GM12878 (cell line): ENCODE results near the gene LYPD6. TPM values are rescaled to one million over a fixed set of nuclear protein-coding genes. Genes with fewer than 3 reads are reported as not detected.

Source experiments
- ATAC-seq: fragments of 200-7000 bp; cut with Tn5 transposase; 3 replicates; pipeline ENCODE4 v1.9.1; 2020; ENCODE audit warnings: mild to moderate bottlenecking, moderate library complexity
- BruUV-seq: library from RNA; stranded (reverse); fragments of 400-500 nt; replicated peaks from 2 replicates; lab custom pipeline; 2021; lab: Mats Ljungman, UMichigan
- CTCF ChIA-PET: fragments of 300-600 bp; sonication (Branson Sonifier 250); formaldehyde crosslinking; extraction: SDS; loops from one replicate; lab custom pipeline; 2021; ENCODE audit warnings: inconsistent platforms; lab: Yijun Ruan, JAX
- POLR2A ChIA-PET: fragments of 350-600 bp; formaldehyde crosslinking; extraction: SDS; loops from one replicate; lab custom pipeline; 2021; ENCODE audit warnings: inconsistent platforms; lab: Charles Lee
- RAD21 ChIA-PET: fragments of 300-600 bp; sonication (Branson Sonifier 250); formaldehyde crosslinking; loops from one replicate; lab custom pipeline; 2023; ENCODE audit warnings: antibody characterized with exemption; ENCODE audit not compliant: unreplicated experiment; lab: Charles Lee
- SMC1A ChIA-PET: fragments of 300-600 bp; sonication (Branson Sonifier 250); formaldehyde crosslinking; loops from one replicate; lab custom pipeline; 2023; ENCODE audit not compliant: unreplicated experiment, uncharacterized antibody; lab: Charles Lee
- DNase-seq: peaks from one replicate; pipeline ENCODE4 v3.0.0-alpha.2; 2011; ENCODE audit warnings: low read depth, low spot score
- FAIRE-seq: peaks from 3 replicates; lab custom pipeline; 2011; peaks lifted over from hg19 to GRCh38; lab: Jason Lieb, UNC
- H2AFZ ChIP-seq: 2 replicates; pipeline ENCODE4 v1.6.0; 2011; ENCODE audit warnings: low read depth, low read length, control low read depth; ENCODE audit not compliant: control insufficient read depth
- H3K27ac ChIP-seq: 2 replicates; pipeline ENCODE4 v1.5.1; 2011; ENCODE audit warnings: control low read depth; ENCODE audit not compliant: control insufficient read depth, insufficient read depth
- H3K27me3 ChIP-seq, 2 experiments: replicated peaks in 1 of 2; 2 replicates each; pipeline versions ENCODE4 v1.6.0 to v1.6.1; 2011; ENCODE audit warnings: low read length in 1 of 2; ENCODE audit not compliant: control insufficient read depth in 2 of 2, insufficient read depth in 2 of 2
- H3K36me3 ChIP-seq, 2 experiments: 2 replicates each; pipeline ENCODE4 v1.5.1; 2011; ENCODE audit warnings: low read length in 1 of 2; ENCODE audit not compliant: control insufficient read depth in 2 of 2, insufficient read depth in 2 of 2
- H3K4me1 ChIP-seq: 2 replicates; pipeline ENCODE4 v1.6.1; 2011; ENCODE audit warnings: mild to moderate bottlenecking, low read length, moderate library complexity, mixed read lengths; ENCODE audit not compliant: control insufficient read depth, insufficient read depth
- H3K4me2 ChIP-seq: 2 replicates; pipeline ENCODE4 v1.6.0; 2011; ENCODE audit warnings: control low read depth; ENCODE audit not compliant: control insufficient read depth, insufficient read depth
- H3K4me3 ChIP-seq: fragments of 200-600 bp; sonication (generic); 2 replicates; pipeline ENCODE4 v1.5.1; 2016
- H3K79me2 ChIP-seq: 2 replicates; pipeline ENCODE4 v1.6.0; 2011; ENCODE audit warnings: low read length; ENCODE audit not compliant: control insufficient read depth, insufficient read depth
- H3K9ac ChIP-seq: 2 replicates; pipeline ENCODE4 v1.8.0; 2011; ENCODE audit warnings: low read length, control low read depth, mixed read lengths; ENCODE audit not compliant: control insufficient read depth, insufficient read depth
- H3K9me3 ChIP-seq: replicated peaks from 3 replicates; pipeline ENCODE4 v1.5.1; 2011; ENCODE audit warnings: mild to moderate bottlenecking, low read length; ENCODE audit not compliant: control insufficient read depth, insufficient read depth
- H4K20me1 ChIP-seq: 2 replicates; pipeline ENCODE4 v1.6.0; 2011; ENCODE audit not compliant: control insufficient read depth, insufficient read depth
- FOXM1 ChIP-seq: IDR thresholded peaks from 2 replicates; pipeline ENCODE4 v1.6.1; 2012; ENCODE audit warnings: low read depth, mild to moderate bottlenecking, inconsistent platforms, low read length, moderate library complexity
- GABPA ChIP-seq: IDR thresholded peaks from 2 replicates; pipeline ENCODE4 v1.6.1; 2014; ENCODE audit warnings: antibody characterized with exemption, low read depth, mild to moderate bottlenecking, inconsistent platforms
- HDGF ChIP-seq: fragments of 450-650 bp; IDR thresholded peaks from 2 replicates; pipeline ENCODE4 v1.6.1; 2016; ENCODE audit warnings: antibody characterized with exemption
- NR2C1 ChIP-seq: fragments of 450-650 bp; IDR thresholded peaks from 2 replicates; pipeline ENCODE4 v1.6.1; 2017; ENCODE audit warnings: antibody characterized with exemption, mild to moderate bottlenecking, moderate library complexity
- RAD51 ChIP-seq: fragments of 450-650 bp; IDR thresholded peaks from 2 replicates; pipeline ENCODE4 v1.6.1; 2016; ENCODE audit warnings: moderate library complexity, mild to moderate bottlenecking, inconsistent platforms
- RUNX3 ChIP-seq: IDR thresholded peaks from 2 replicates; pipeline ENCODE4 v1.6.1; 2012; ENCODE audit warnings: low read length, inconsistent platforms
- ZNF384 ChIP-seq: IDR thresholded peaks from 2 replicates; pipeline ENCODE4 v1.6.1; 2012; ENCODE audit warnings: low read depth, mild to moderate bottlenecking, low read length, improper control_type of control experiment, borderline replicate concordance
- WGBS: methylation state at CpG from one replicate; pipeline ENCODE4 v1.1.6; 2016; ENCODE audit warnings: low lambda C conversion rate; ENCODE audit not compliant: insufficient replicate concordance, insufficient coverage; ENCODE audit errors: missing lambda C conversion rate; 5-methylcytosine and 5-hydroxymethylcytosine counted together
- in situ Hi-C: fragments of 300-500 bp; cut with MboI; formaldehyde crosslinking; loops from 9 replicates; pipeline ENCODE4 v1.14.3; 2018; ENCODE audit warnings: mixed read lengths
- intact Hi-C: fragments of 100-400 bp; cut with micrococcal nuclease; formaldehyde crosslinking; loops from one replicate; pipeline ENCODE4 v1.14.2; 2022; ENCODE audit not compliant: unreplicated experiment
- polyA plus RNA-seq, 11 experiments: library from polyadenylated mRNA; depleted of rRNA in 4 of 11; unstranded in 6 of 11; stranded (reverse) in 5 of 11; fragments of >200 nt; fragmentation: Nextera tagmentation in 4 of 11; fragmentation: Illumina TruSeq in 1 of 11; extraction: Ambion mirVana in 4 of 11; extraction: Trizol in 1 of 11; gene quantifications; 1 replicate in 1 of 11; 2 replicates in 10 of 11; pipeline versions ENCODE4 v1.2.1 to v1.2.3, GENCODE V29; 2011 to 2016; ENCODE audit warnings: inconsistent platforms in 2 of 11, missing spikeins in 2 of 11, low read depth in 1 of 11
- total RNA-seq, 4 experiments: library from RNA; depleted of rRNA in 3 of 4; stranded (reverse); fragments of >200 nt in 3 of 4; fragmentation: Illumina TruSeq in 1 of 4; extraction: Trizol in 1 of 4; gene quantifications; 2 replicates each; pipeline versions ENCODE4 v1.2.1 to v1.2.3, GENCODE V29; 2013 to 2021
- TF ChIP-seq, protein P1 (sequence below): fragments of 450-650 bp; IDR thresholded peaks from 2 replicates; pipeline ENCODE4 v1.6.1; 2016; ENCODE audit warnings: mild to moderate bottlenecking, moderate library complexity, borderline replicate concordance

LYPD6 gene
- total and polyA plus RNA-seq, 10 of the 15 experiments (the other 5 are each of a cell fraction or from before 2014, with no cell fraction given), result not detected

GRCh38 chr2:149344105-149344504 is 13.7 kb downstream of the LYPD6 start:
- no peak overlapping the region for H3K4me3 ChIP-seq
- no peak for FAIRE-seq
- no peaks in the 10 kb centered on the region for H3K9me3 ChIP-seq
- no peak for ATAC-seq
- TF ChIP-seq, protein P1, sequence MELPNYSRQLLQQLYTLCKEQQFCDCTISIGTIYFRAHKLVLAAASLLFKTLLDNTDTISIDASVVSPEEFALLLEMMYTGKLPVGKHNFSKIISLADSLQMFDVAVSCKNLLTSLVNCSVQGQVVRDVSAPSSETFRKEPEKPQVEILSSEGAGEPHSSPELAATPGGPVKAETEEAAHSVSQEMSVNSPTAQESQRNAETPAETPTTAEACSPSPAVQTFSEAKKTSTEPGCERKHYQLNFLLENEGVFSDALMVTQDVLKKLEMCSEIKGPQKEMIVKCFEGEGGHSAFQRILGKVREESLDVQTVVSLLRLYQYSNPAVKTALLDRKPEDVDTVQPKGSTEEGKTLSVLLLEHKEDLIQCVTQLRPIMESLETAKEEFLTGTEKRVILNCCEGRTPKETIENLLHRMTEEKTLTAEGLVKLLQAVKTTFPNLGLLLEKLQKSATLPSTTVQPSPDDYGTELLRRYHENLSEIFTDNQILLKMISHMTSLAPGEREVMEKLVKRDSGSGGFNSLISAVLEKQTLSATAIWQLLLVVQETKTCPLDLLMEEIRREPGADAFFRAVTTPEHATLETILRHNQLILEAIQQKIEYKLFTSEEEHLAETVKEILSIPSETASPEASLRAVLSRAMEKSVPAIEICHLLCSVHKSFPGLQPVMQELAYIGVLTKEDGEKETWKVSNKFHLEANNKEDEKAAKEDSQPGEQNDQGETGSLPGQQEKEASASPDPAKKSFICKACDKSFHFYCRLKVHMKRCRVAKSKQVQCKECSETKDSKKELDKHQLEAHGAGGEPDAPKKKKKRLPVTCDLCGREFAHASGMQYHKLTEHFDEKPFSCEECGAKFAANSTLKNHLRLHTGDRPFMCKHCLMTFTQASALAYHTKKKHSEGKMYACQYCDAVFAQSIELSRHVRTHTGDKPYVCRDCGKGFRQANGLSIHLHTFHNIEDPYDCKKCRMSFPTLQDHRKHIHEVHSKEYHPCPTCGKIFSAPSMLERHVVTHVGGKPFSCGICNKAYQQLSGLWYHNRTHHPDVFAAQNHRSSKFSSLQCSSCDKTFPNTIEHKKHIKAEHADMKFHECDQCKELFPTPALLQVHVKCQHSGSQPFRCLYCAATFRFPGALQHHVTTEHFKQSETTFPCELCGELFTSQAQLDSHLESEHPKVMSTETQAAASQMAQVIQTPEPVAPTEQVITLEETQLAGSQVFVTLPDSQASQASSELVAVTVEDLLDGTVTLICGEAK, result no peak
- TF ChIP-seq GABPA (no peak), RUNX3 (no peak), ZNF384 (no peak), NR2C1 (no peak), HDGF (no peak), RAD51 (no peak), FOXM1 (no peak)
- TF ChIP-seq, all 136 proteins: peak for 0
- no TSS peak for BruUV-seq
- ChIA-PET SMC1A (interaction anchor here (1.0 kb wide), 1 partner anchor 13 kb away, joined by 4 read pairs; no protein-coding TSS in a partner anchor), POLR2A (no interaction called here), RAD21 (no interaction called here), CTCF (interaction anchor here (0.6 kb wide), 1 partner anchor 266 kb away, joined by 3 read pairs; no protein-coding TSS in a partner anchor)
- Histone ChIP-seq H3K79me2 (no peaks in the 10 kb centered on the region), H3K27ac (no peak overlapping the region), H3K27me3 (no peaks in the 10 kb centered on the region), H3K4me1 (no peaks in the 10 kb centered on the region), H4K20me1 (no peaks in the 10 kb centered on the region), H3K4me2 (no peak overlapping the region), H2AFZ (no peak overlapping the region), H3K9ac (no peak overlapping the region), H3K36me3 (no peaks in the 10 kb centered on the region)
- 40% methylated on average over 2 of the region's 2 CpGs for WGBS
- intact Hi-C loops, result no loop called here
- DNase-seq, result no peak
- in situ Hi-C loops, result no loop called here
